Common myeloid progenitor, CD34-positive (primary cell): ENCODE measurements around the gene PPM1F.
"Not testable (repeated sequence)": the region's sequence is repeated elsewhere in the genome, so short reads cannot be mapped to it uniquely, and the experiment has no call there.

Experiments
- CTCF ChIA-PET: fragments of 350-600 bp; sonication (Branson Sonifier 250); formaldehyde crosslinking; loops from one replicate; lab custom pipeline; 2021; ENCODE audit warnings: antibody characterized with exemption; lab: Charles Lee
- POLR2A ChIA-PET: fragments of 350-600 bp; sonication (Branson Sonifier 250); formaldehyde crosslinking; loops from one replicate; lab custom pipeline; 2021; ENCODE audit warnings: antibody characterized with exemption; lab: Charles Lee
- DNase-seq, 3 donors: peaks; one replicate each; pipeline versions ENCODE4 v3.0.0 to v3.0.0-alpha.2; 2013
- H3K27ac ChIP-seq, 2 experiments: 1 replicate in 1 of 2; 2 replicates in 1 of 2; pipeline ENCODE4 v1.7.0; 2013; ENCODE audit warnings: inconsistent platforms in 2 of 2, low read length in 2 of 2, mild to moderate bottlenecking in 2 of 2, low read depth in 1 of 2, moderate library complexity in 1 of 2; ENCODE audit not compliant: severe bottlenecking in 2 of 2, insufficient read depth in 1 of 2, poor library complexity in 1 of 2
- H3K27me3 ChIP-seq, 5 experiments: replicated peaks in 2 of 5; 1 replicate in 3 of 5; 2 replicates in 2 of 5; pipeline versions ENCODE4 v1.6.1 to v1.7.0; 2013; ENCODE audit warnings: low read length in 4 of 5, mild to moderate bottlenecking in 2 of 5, moderate library complexity in 2 of 5, inconsistent platforms in 1 of 5; ENCODE audit not compliant: insufficient read depth in 5 of 5, control insufficient read depth in 4 of 5
- H3K36me3 ChIP-seq, 4 experiments: 1 replicate in 2 of 4; 2 replicates in 2 of 4; pipeline versions ENCODE4 v1.6.1 to v1.7.0; 2013; ENCODE audit warnings: low read length in 3 of 4, control low read depth in 1 of 4, mild to moderate bottlenecking in 1 of 4; ENCODE audit not compliant: control insufficient read depth in 4 of 4, insufficient read depth in 4 of 4
- H3K4me1 ChIP-seq, 4 experiments: 1 replicate in 3 of 4; 2 replicates in 1 of 4; pipeline versions ENCODE4 v1.6.1 to v1.7.1; 2013; ENCODE audit warnings: low read length in 3 of 4, mild to moderate bottlenecking in 3 of 4, control low read depth in 1 of 4, inconsistent platforms in 1 of 4, moderate library complexity in 1 of 4; ENCODE audit not compliant: control insufficient read depth in 4 of 4, insufficient read depth in 4 of 4; ENCODE audit errors: control extremely low read depth in 1 of 4
- H3K4me3 ChIP-seq, 7 experiments: 1 replicate in 4 of 7; 2 replicates in 3 of 7; pipeline versions ENCODE4 v1.5.1 to v1.7.0; 2013; ENCODE audit warnings: mild to moderate bottlenecking in 7 of 7, low read length in 6 of 7, moderate library complexity in 6 of 7, inconsistent platforms in 2 of 7, low read depth in 2 of 7, control low read depth in 1 of 7; ENCODE audit not compliant: insufficient read depth in 4 of 7, control insufficient read depth in 1 of 7; ENCODE audit errors: extremely low read depth in 1 of 7
- H3K9me3 ChIP-seq, 5 experiments: 1 replicate in 4 of 5; 2 replicates in 1 of 5; pipeline versions ENCODE4 v1.6.1 to v1.7.1; 2013; ENCODE audit warnings: low read length in 4 of 5, mild to moderate bottlenecking in 2 of 5, inconsistent platforms in 1 of 5, low read depth in 1 of 5, moderate library complexity in 1 of 5; ENCODE audit not compliant: control insufficient read depth in 4 of 5, insufficient read depth in 2 of 5; ENCODE audit errors: control extremely low read depth in 1 of 5
- WGBS: methylation state at CpG from one replicate; pipeline ENCODE4 v1.1.5; 2013; ENCODE audit not compliant: insufficient coverage; 5-methylcytosine and 5-hydroxymethylcytosine counted together

Gene PPM1F

DNA sequence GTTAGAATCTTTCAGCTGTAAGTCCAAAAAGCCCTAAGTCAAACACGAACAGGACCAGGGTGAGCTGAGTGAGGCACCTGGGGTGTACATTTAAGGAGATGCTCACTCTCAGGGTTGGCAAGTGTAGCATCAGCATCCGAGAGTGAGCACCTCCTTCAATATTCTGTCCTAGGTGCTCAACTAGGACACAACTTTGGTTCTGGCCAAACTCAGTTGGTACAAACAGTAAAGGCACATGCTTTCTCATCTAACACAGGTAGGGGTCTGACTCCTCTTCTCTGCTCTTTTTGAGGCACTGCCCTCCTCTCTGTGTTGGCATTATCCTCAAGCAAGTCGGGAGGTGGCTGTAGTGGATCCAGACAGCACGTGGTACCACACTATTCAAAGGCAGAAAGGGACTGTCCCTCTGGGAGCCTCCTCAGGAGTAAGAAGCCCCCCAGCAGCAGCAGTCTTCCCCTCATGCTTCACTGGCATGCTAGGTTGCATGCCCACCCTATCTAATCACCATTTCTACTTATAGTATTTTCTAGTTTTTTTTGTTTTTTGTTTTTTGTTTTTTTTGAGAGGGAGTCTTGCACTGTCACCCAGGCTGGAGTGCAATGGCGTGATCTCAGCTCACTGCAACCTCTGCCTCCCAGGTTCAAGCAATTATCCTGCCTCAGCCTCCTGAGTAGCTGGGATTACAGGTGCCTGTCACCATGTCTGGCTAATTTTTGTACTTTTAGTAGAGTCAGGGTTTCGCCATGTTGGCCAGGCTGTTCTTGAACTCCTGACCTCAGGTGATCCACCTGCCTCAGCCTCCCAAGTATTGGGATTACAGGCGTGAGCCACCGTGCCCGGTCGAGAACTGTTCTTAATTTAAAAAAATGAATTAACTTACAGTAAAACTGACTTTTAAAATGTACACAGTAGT is 70.6 kb downstream of the PPM1F start:
- CTCF ChIA-PET: interaction anchor here (1.0 kb wide), 1 partner anchor 9 kb away, joined by 3 read pairs; no protein-coding TSS in a partner anchor

DNA sequence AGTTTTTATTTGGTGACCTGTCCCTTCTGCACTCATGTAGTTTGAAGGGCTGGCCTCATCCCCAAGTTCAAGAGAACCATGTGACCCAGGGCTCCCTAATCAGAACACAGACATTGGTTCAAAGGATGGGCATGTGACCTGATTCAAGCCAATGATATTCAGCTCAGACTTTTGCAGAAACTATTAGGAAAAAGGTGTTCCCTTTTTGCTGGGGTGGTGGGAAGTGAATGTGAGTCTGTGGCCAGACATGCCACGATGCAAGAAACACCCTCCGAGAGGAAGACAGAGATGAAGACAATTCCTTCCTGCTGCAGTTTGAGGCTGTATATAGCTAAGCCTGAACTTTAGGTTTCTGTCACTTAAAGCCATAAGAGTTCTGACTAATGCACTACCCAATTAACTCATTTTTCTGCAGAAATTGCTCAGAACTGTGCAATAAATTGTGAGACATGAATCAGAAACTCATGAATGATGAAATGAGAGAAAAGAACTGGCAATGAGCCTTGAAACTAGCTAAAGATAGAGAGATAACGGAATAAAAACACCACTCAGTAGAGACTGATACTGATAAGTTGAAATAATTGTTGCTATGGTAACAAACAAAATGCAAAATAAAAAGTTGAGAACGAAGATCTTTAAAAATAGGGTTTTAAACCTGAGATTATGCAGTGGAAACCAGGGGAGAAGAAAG is 76.0 kb downstream of the PPM1F start:
- WGBS: 33% methylated on average over 2 of the region's 4 CpGs
- H3K4me1 ChIP-seq: peaks cover 4 to 10% (median 8%) of the 10 kb centered on the region in 4 experiments
- CTCF ChIA-PET: no interaction called here
- no peaks in the 10 kb centered on the region for H3K27me3 ChIP-seq
- DNase-seq: peak in 2 of 3 donors; percentile 60 to 70
- H3K9me3 ChIP-seq: no peaks in the 10 kb centered on the region
- POLR2A ChIA-PET: interaction anchor here (1.0 kb wide), 1 partner anchor 9 kb away, joined by 6 read pairs; the partner anchor contains the start of gene MAPK1
- H3K36me3 ChIP-seq: no peaks in the 10 kb centered on the region
- peak overlapping the region; percentile 3 to 62 for H3K27ac ChIP-seq
- H3K4me3 ChIP-seq: peak overlapping the region in 1 of 7 experiments; percentile 38

More for the DNA sequence above, 70.6 kb downstream of the PPM1F start:
- Histone ChIP-seq H3K9me3 (peaks cover 0 to 2% (median 0%) of the 10 kb centered on the region in 5 experiments), H3K36me3 (no peaks in the 10 kb centered on the region), H3K27ac (no peak overlapping the region), H3K4me3 (no peak overlapping the region), H3K4me1 (peaks cover 0 to under 1% (median 0%) of the 10 kb centered on the region in 4 experiments), H3K27me3 (no peaks in the 10 kb centered on the region)
- 100% methylated on average over 4 of the region's 10 CpGs for WGBS
- POLR2A ChIA-PET: interaction anchor here (0.7 kb wide), 1 partner anchor 116 kb away, joined by 3 read pairs; no protein-coding TSS in a partner anchor
- no peak for DNase-seq

DNA sequence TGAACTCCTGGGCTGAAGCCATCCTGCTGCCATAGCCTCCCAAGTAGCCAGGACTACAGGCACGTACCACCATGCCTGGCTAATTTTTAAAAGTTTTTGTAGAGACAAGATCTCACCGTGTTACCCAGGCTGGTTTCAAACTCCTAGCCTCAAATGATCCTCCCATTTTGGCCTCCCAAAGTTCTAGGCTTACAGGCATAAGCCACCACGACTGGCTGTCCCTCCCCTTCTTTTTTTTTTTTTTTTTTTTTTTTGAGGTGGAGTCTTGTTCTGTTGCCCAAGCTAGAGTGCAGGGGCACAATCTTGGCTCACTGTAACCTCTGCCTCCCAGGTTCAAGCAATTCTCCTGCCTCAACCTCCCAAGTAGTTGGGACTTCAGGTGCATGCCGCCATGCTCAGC is 77.7 kb downstream of the PPM1F start:
- DNase-seq, H3K27ac ChIP-seq, H3K27me3 ChIP-seq, POLR2A ChIA-PET, CTCF ChIA-PET, H3K4me3 ChIP-seq, H3K36me3 ChIP-seq, H3K9me3 ChIP-seq: not testable (repeated sequence)
- H3K4me1 ChIP-seq: peaks cover 4 to 10% (median 8%) of the 10 kb centered on the region in 4 experiments
- WGBS: 100% methylated on average over 3 of the region's 4 CpGs

DNA sequence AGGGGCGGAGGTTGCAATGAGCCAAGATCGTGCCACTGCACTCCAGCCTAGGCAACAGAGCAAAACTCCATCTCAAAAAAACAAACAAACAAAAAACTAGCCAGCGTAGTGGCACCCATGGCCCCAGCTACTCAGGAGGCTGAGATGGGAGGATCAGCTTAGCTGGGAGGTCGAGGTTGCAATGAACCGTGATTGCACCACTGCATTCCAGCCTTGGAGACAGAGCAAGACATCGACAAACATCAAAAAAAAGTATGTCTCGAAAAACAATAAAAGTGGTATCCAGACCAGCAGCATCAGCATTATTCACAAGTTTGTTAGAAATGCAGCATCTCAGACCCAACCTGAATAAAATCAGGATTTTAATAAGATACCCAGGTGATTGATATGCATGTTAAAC is 79.0 kb downstream of the PPM1F start:
- Histone ChIP-seq H3K36me3 (no peaks in the 10 kb centered on the region), H3K27ac (no peak overlapping the region), H3K27me3 (no peaks in the 10 kb centered on the region), H3K9me3 (no peaks in the 10 kb centered on the region), H3K4me3 (no peak overlapping the region), H3K4me1 (peaks cover 4 to 15% (median 8%) of the 10 kb centered on the region in 4 experiments)
- ChIA-PET POLR2A (no interaction called here), CTCF (interaction anchor here (1.3 kb wide), 1 partner anchor 8 kb away, joined by 3 read pairs; no protein-coding TSS in a partner anchor)
- WGBS: 100% methylated on average over 5 of the region's 7 CpGs
- no peak for DNase-seq

DNA sequence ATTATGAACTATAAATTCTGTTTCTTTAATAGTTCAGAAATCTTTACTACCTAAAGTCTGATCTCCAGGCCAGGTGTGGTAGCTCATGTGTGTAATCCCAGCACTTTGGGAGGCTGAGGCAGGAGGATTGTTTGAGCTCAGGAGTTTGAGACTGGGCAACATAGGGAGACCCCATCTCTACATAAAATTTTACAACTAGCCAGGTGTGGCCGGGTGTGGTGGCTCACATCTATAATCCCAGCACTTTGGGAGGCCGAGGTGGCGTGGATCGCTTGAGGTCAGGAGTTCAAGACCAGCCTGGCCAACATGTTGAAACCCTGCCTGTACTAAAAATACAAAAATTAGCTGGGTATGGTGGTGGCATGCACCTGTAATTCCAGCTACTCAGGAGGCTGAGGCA is 79.9 kb downstream of the PPM1F start:
- H3K9me3 ChIP-seq, DNase-seq, POLR2A ChIA-PET, H3K4me3 ChIP-seq, H3K27me3 ChIP-seq, H3K27ac ChIP-seq, H3K36me3 ChIP-seq: not testable (repeated sequence)
- WGBS: 100% methylated on average over 4 of the region's 4 CpGs
- CTCF ChIA-PET: interaction anchor here (0.6 to 1.3 kb wide), 3 partner anchors 8 to 97 kb away, joined by 3 to 4 read pairs (median 3); no protein-coding TSS in a partner anchor
- H3K4me1 ChIP-seq: peaks cover 4 to 22% (median 10%) of the 10 kb centered on the region in 4 experiments
